Natural killer cell (primary cell): Measurements from ENCODE around the gene SMIM43. TPM values are rescaled to one million over a fixed set of nuclear protein-coding genes. Genes with fewer than 3 reads are reported as not detected.

ENCODE experiments used
- ATAC-seq, 3 donors: fragments of 150-1000 bp in 2 of 3; fragments of 200-7000 bp in 1 of 3; cut with Tn5 transposase; 1 replicate in 1 of 3; 2 replicates in 2 of 3; pipeline ENCODE4 v1.10.0; 2021; ENCODE audit warnings: mild to moderate bottlenecking in 2 of 3, moderate library complexity in 2 of 3
- DNase-seq, 2 donors: peaks; one replicate each; pipeline versions ENCODE4 v3.0.0 to v3.0.0-alpha.2; 2013 to 2021; ENCODE audit warnings: mixed read lengths in 1 of 2
- H3K27ac ChIP-seq: one replicate; pipeline ENCODE4 v1.5.1; 2013; ENCODE audit warnings: mild to moderate bottlenecking, low read length
- H3K27me3 ChIP-seq: one replicate; pipeline ENCODE4 v1.6.1; 2013; ENCODE audit warnings: low read length; ENCODE audit not compliant: control insufficient read depth, insufficient read depth
- H3K36me3 ChIP-seq: one replicate; pipeline ENCODE4 v1.6.1; 2013; ENCODE audit warnings: low read length; ENCODE audit not compliant: control insufficient read depth, insufficient read depth
- H3K4me1 ChIP-seq: one replicate; pipeline ENCODE4 v1.6.1; 2013; ENCODE audit warnings: low read length; ENCODE audit not compliant: control insufficient read depth, insufficient read depth
- H3K4me3 ChIP-seq: one replicate; pipeline ENCODE4 v1.5.1; 2013; ENCODE audit warnings: low read length
- H3K9me3 ChIP-seq: one replicate; pipeline ENCODE4 v1.6.1; 2013; ENCODE audit warnings: low read length; ENCODE audit not compliant: control insufficient read depth, insufficient read depth
- H3K27ac Mint-ChIP-seq, 2 donors: one replicate each; pipeline ENCODE4 v1.8.0; 2022; ENCODE audit warnings: mild to moderate bottlenecking in 2 of 2, mixed read lengths in 2 of 2, moderate library complexity in 1 of 2
- H3K27me3 Mint-ChIP-seq, 2 donors: one replicate each; pipeline ENCODE4 v1.8.0; 2022; ENCODE audit warnings: low read depth in 2 of 2, mixed read lengths in 2 of 2
- H3K36me3 Mint-ChIP-seq: one replicate; pipeline ENCODE4 v1.8.0; 2022; ENCODE audit warnings: mixed read lengths
- H3K4me1 Mint-ChIP-seq, 2 donors: one replicate each; pipeline ENCODE4 v1.8.0; 2022; ENCODE audit warnings: mixed read lengths in 2 of 2
- H3K4me3 Mint-ChIP-seq: one replicate; pipeline ENCODE4 v1.8.0; 2022; ENCODE audit warnings: mild to moderate bottlenecking, moderate library complexity, mixed read lengths
- H3K9me3 Mint-ChIP-seq, 2 donors: one replicate each; pipeline ENCODE4 v1.8.0; 2022; ENCODE audit warnings: mixed read lengths in 2 of 2
- CTCF ChIP-seq: fragments of 200-600 bp; IDR thresholded peaks from one replicate; pipeline ENCODE4 v1.8.0; 2022; ENCODE audit warnings: antibody characterized with exemption
- WGBS: methylation state at CpG from one replicate; pipeline ENCODE4 v1.1.7; 2013; ENCODE audit warnings: missing lambda C conversion rate; ENCODE audit not compliant: insufficient coverage; 5-methylcytosine and 5-hydroxymethylcytosine counted together
- intact Hi-C: fragments of 100-400 bp; cut with micrococcal nuclease; formaldehyde crosslinking; loops from one replicate; pipeline ENCODE4 v1.14.2; 2022
- total RNA-seq, 4 donors: library from RNA; stranded (reverse); fragments of 120-200 nt in 1 of 4; gene quantifications; one replicate each; pipeline versions ENCODE4 v1.2.3 to v1.2.4, GENCODE V29; 2013 to 2022

The SMIM43 gene
- total RNA-seq, 3 donors from 2014 or later (not counting 1 experiment from before 2014, with no cell fraction given): not detected

GRCh38 chr4:121712001-121712651 is 52.8 kb downstream of the SMIM43 start:
- H3K27ac ChIP-seq: no peak overlapping the region
- Mint-ChIP-seq H3K4me1 (peaks cover 22 to 28% of the 10 kb centered on the region in 2 donors), H3K4me3 (no peak overlapping the region), H3K27me3 (peaks cover 56 to 79% of the 10 kb centered on the region in 2 donors), H3K36me3 (no peaks in the 10 kb centered on the region), H3K9me3 (no peaks in the 10 kb centered on the region), H3K27ac (no peak overlapping the region)
- DNase-seq: no peak
- ATAC-seq: no peak
- H3K4me3 ChIP-seq: no peak overlapping the region
- no peak for TF ChIP-seq CTCF
- WGBS: 72% methylated on average over 7 of the region's 7 CpGs
- peaks cover 29% of the 10 kb centered on the region for H3K27me3 ChIP-seq
- intact Hi-C loops: no loop called here
- peaks cover 12% of the 10 kb centered on the region for H3K4me1 ChIP-seq
- no peaks in the 10 kb centered on the region for H3K36me3 ChIP-seq
- no peaks in the 10 kb centered on the region for H3K9me3 ChIP-seq

- Histone ChIP-seq H3K9me3 (no peaks in the 10 kb centered on the region), H3K27ac (no peak overlapping the region), H3K4me3 (no peak overlapping the region), H3K27me3 (peaks cover 29% of the 10 kb centered on the region), H3K36me3 (no peaks in the 10 kb centered on the region), H3K4me1 (peaks cover 19% of the 10 kb centered on the region)
- ATAC-seq (peak in 1 of 3 donors; percentile 17), DNase-seq (peak; percentile 11 to 22)
- Mint-ChIP-seq H3K36me3 (no peaks in the 10 kb centered on the region), H3K4me3 (no peak overlapping the region), H3K27me3 (peaks cover 54 to 72% of the 10 kb centered on the region in 2 donors), H3K4me1 (peaks cover 29 to 35% of the 10 kb centered on the region in 2 donors), H3K9me3 (no peaks in the 10 kb centered on the region), H3K27ac (no peak overlapping the region)
- WGBS: 10% methylated on average over 18 of the region's 18 CpGs
- intact Hi-C loops: no loop called here
- TF ChIP-seq CTCF: no peak
Measured at GRCh38 chr4:121711263-121712000, 53.5 kb downstream of the SMIM43 start.

- peaks cover 44 to 56% of the 10 kb centered on the region in 2 donors for H3K27me3 Mint-ChIP-seq
- H3K4me3 Mint-ChIP-seq: no peak overlapping the region
- Histone ChIP-seq H3K9me3 (no peaks in the 10 kb centered on the region), H3K27ac (no peak overlapping the region), H3K4me1 (peaks cover 23% of the 10 kb centered on the region), H3K4me3 (no peak overlapping the region), H3K27me3 (peaks cover 29% of the 10 kb centered on the region), H3K36me3 (no peaks in the 10 kb centered on the region)
- no peak for TF ChIP-seq CTCF
- H3K36me3 Mint-ChIP-seq: no peaks in the 10 kb centered on the region
- H3K4me1 Mint-ChIP-seq: peaks cover 32 to 38% of the 10 kb centered on the region in 2 donors
- intact Hi-C loops: no loop called here
- WGBS: 91% methylated on average over 3 of the region's 3 CpGs
- ATAC-seq (no peak), DNase-seq (no peak)
- no peak overlapping the region for H3K27ac Mint-ChIP-seq
- no peaks in the 10 kb centered on the region for H3K9me3 Mint-ChIP-seq
Measured at GRCh38 chr4:121709766-121710405, 55.1 kb downstream of the SMIM43 start.

Other genes starting within 250 kb of the SMIM43 start
- 10 to 100 TPM; 24.9 to 74.4 (median 33.1) TPM for gene ANXA5, start 68.2 kb downstream of the SMIM43 start, total RNA-seq
- gene EXOSC9, start 36.2 kb upstream of the SMIM43 start, total RNA-seq: 10 to 100 TPM; 45.7 to 57.4 (median 51.2) TPM
- 1 to 10 TPM in 1 of 3 donors, under 1 TPM in 2; 0.50 to 1.6 (median 0.99) TPM for gene CCNA2, start 58.7 kb upstream of the SMIM43 start, total RNA-seq
- gene BBS7, start 105.3 kb upstream of the SMIM43 start, total RNA-seq: 1 to 10 TPM; 3.6 to 7.5 (median 4.9) TPM
- gene TRPC3, start 186.9 kb upstream of the SMIM43 start, total RNA-seq: under 1 TPM; 0.34 to 0.88 (median 0.49) TPM